Embryonic facial prominence (tissue), 1 donor: Measurements from ENCODE around the gene PDK1.

Experiments
- DNase-seq: peaks from one replicate; pipeline ENCODE4 v3.0.0-alpha.2; 2016; ENCODE audit errors: extremely low spot score

PDK1 gene

GRCh38 chr2:172596776-172597175 lies 40.9 kb downstream of the PDK1 start:
- DNase-seq = no peak

GRCh38 chr2:172597176-172597842 lies 41.4 kb downstream of the PDK1 start:
- no peak for DNase-seq

GRCh38 chr2:172599947-172600346 lies 44.1 kb downstream of the PDK1 start:
- DNase-seq = no peak

GRCh38 chr2:172600557-172601008 lies 44.7 kb downstream of the PDK1 start:
- no peak for DNase-seq

GRCh38 chr2:172606285-172606684 lies 50.4 kb downstream of the PDK1 start:
- DNase-seq = no peak

- no peak for DNase-seq
Observed at GRCh38 chr2:172607379-172607928, 51.6 kb downstream of the PDK1 start.

- DNase-seq = no peak
Observed at GRCh38 chr2:172609488-172609887, 53.6 kb downstream of the PDK1 start.

GRCh38 chr2:172612051-172612450 lies 56.2 kb downstream of the PDK1 start:
- DNase-seq = no peak

- no peak for DNase-seq
Observed at GRCh38 chr2:172613040-172613439, 57.1 kb downstream of the PDK1 start.

- DNase-seq = no peak
Observed at GRCh38 chr2:172613615-172614231, 57.8 kb downstream of the PDK1 start.

GRCh38 chr2:172614932-172615331 lies 59.0 kb downstream of the PDK1 start:
- no peak for DNase-seq

GRCh38 chr2:172615727-172616261 lies 59.9 kb downstream of the PDK1 start:
- DNase-seq = no peak

- no peak for DNase-seq
Observed at GRCh38 chr2:172617115-172617514, 61.2 kb downstream of the PDK1 start.

- no peak for DNase-seq
Observed at GRCh38 chr2:172623249-172623965, 67.5 kb downstream of the PDK1 start.

GRCh38 chr2:172624996-172625395 lies 69.1 kb downstream of the PDK1 start:
- DNase-seq = no peak

- DNase-seq = no peak
Observed at GRCh38 chr2:172627181-172627580, 71.3 kb downstream of the PDK1 start.

- no peak for DNase-seq
Observed at GRCh38 chr2:172628085-172628484, 72.2 kb downstream of the PDK1 start.

- no peak for DNase-seq
Observed at GRCh38 chr2:172629586-172629985, 73.7 kb downstream of the PDK1 start.

- DNase-seq = no peak
Observed at GRCh38 chr2:172630181-172630580, 74.3 kb downstream of the PDK1 start.

GRCh38 chr2:172634477-172634876 lies 78.6 kb downstream of the PDK1 start:
- no peak for DNase-seq

GRCh38 chr2:172635548-172635947 lies 79.7 kb downstream of the PDK1 start:
- DNase-seq = no peak

- no peak for DNase-seq
Observed at GRCh38 chr2:172639256-172639655, 83.4 kb downstream of the PDK1 start.
